ENCODE data around the gene CEP104. TPM values are rescaled to one million over a fixed set of nuclear protein-coding genes. Genes with fewer than 3 reads are reported as not detected.

Gene CEP104
- total RNA-seq, 4 donors from 2014 or later = 16.1 to 56.7 (median 39.6) TPM

- Histone ChIP-seq H3K36me3 (no peaks in the 10 kb centered on the region), H3K4me1 (peaks cover 34% of the 10 kb centered on the region), H3K27ac (no peak overlapping the region), H3K4me3 (no peak overlapping the region), H3K9me3 (no peaks in the 10 kb centered on the region), H3K27me3 (peaks cover 31% of the 10 kb centered on the region)
- TF ChIP-seq POLR2AphosphoS5 (IDR thresholded peaks at IDR 0.05) (no peak), POLR2A (IDR thresholded peaks at IDR 0.05) (no peak), CTCF (IDR thresholded peaks at IDR 0.05) (no peak), EP300 (IDR thresholded peaks at IDR 0.05) (no peak)
- WGBS = 90% methylated on average over 9 of the region's 16 CpGs
- DNase-seq (ENCODE audit: low spot score in 2 of 2) = peak; percentile 63 to 76
These were observed 86.8 kb downstream of the CEP104 start for GRCh38 chr1:3770047-3770765.

- DNase-seq (ENCODE audit: low spot score in 2 of 2) = peak in 1 of 2 donors; percentile 55
- Histone ChIP-seq H3K27ac (no peak overlapping the region), H3K36me3 (no peaks in the 10 kb centered on the region), H3K27me3 (peaks cover 31% of the 10 kb centered on the region), H3K9me3 (no peaks in the 10 kb centered on the region), H3K4me1 (peaks cover 27% of the 10 kb centered on the region), H3K4me3 (no peak overlapping the region)
- WGBS = 93% methylated on average over 19 of the region's 22 CpGs
- TF ChIP-seq EP300 (IDR thresholded peaks at IDR 0.05) (no peak), POLR2A (IDR thresholded peaks at IDR 0.05) (no peak), POLR2AphosphoS5 (IDR thresholded peaks at IDR 0.05) (no peak), CTCF (IDR thresholded peaks at IDR 0.05) (no peak)
These were observed 88.1 kb downstream of the CEP104 start for GRCh38 chr1:3768811-3769390.

GRCh38 chr1:3767328-3767925 is 89.6 kb downstream of the CEP104 start:
- WGBS = 90% methylated on average over 17 of the region's 17 CpGs
- Histone ChIP-seq H3K4me3 (no peak overlapping the region), H3K9me3 (no peaks in the 10 kb centered on the region), H3K4me1 (peaks cover 14% of the 10 kb centered on the region), H3K36me3 (no peaks in the 10 kb centered on the region), H3K27ac (no peak overlapping the region), H3K27me3 (peaks cover 41% of the 10 kb centered on the region)
- peak in 1 of 2 donors; percentile 36 for DNase-seq (ENCODE audit: low spot score in 2 of 2)
- no peak for TF ChIP-seq POLR2A (IDR thresholded peaks at IDR 0.05)
- no peak for TF ChIP-seq EP300 (IDR thresholded peaks at IDR 0.05)
- TF ChIP-seq CTCF (IDR thresholded peaks at IDR 0.05) = no peak
- TF ChIP-seq POLR2AphosphoS5 (IDR thresholded peaks at IDR 0.05) = no peak

GRCh38 chr1:3763351-3764125 is 93.5 kb downstream of the CEP104 start:
- WGBS = 88% methylated on average over 19 of the region's 31 CpGs
- TF ChIP-seq CTCF (IDR thresholded peaks at IDR 0.05) (no peak), EP300 (IDR thresholded peaks at IDR 0.05) (no peak), POLR2A (IDR thresholded peaks at IDR 0.05) (no peak), POLR2AphosphoS5 (IDR thresholded peaks at IDR 0.05) (no peak)
- peak; percentile 49 to 69 for DNase-seq (ENCODE audit: low spot score in 2 of 2)
- Histone ChIP-seq H3K4me3 (no peak overlapping the region), H3K36me3 (no peaks in the 10 kb centered on the region), H3K4me1 (no peaks in the 10 kb centered on the region), H3K27ac (no peak overlapping the region), H3K9me3 (no peaks in the 10 kb centered on the region), H3K27me3 (peaks cover 53% of the 10 kb centered on the region)

All from suprapubic skin (tissue), 4 donors.